DMS53 treated with DMSO at 0.1 percent for 48 hours (cell line): Measurements from ENCODE around the gene PARP14.
A peak's percentile ranks its signal among the peaks of the same experiment; 100 is the strongest.
"Not testable (repeated sequence)": the region's sequence is repeated elsewhere in the genome, so short reads cannot be mapped to it uniquely, and the experiment has no call there.

Experiments
- DNase-seq: peaks from one replicate; lab custom pipeline; 2025; ENCODE audit not compliant: unreplicated experiment; lab: John Stamatoyannopoulos, UW

PARP14 gene

GRCh38 chr3:122676759-122677158 lies 3.9 kb upstream of the PARP14 start:
- no peak for DNase-seq

GRCh38 chr3:122677216-122677615 lies 3.4 kb upstream of the PARP14 start:
- no peak for DNase-seq

GRCh38 chr3:122678506-122678905 lies 2.1 kb upstream of the PARP14 start:
- DNase-seq = no peak

GRCh38 chr3:122679085-122679881 lies 1.4 kb upstream of the PARP14 start:
- DNase-seq = peak; percentile 59

- DNase-seq = peak; percentile 29
These were observed 661 bp upstream of the PARP14 start for GRCh38 chr3:122679882-122680474.

- no peak for DNase-seq
These were observed 790 bp downstream of the PARP14 start for GRCh38 chr3:122681284-122681973.

- DNase-seq = no peak
These were observed 1.4 kb downstream of the PARP14 start for GRCh38 chr3:122681974-122682409.

- DNase-seq = not testable (repeated sequence)
These were observed 2.3 kb downstream of the PARP14 start for GRCh38 chr3:122682778-122683411.

GRCh38 chr3:122687298-122687697 lies 6.7 kb downstream of the PARP14 start:
- DNase-seq = no peak

GRCh38 chr3:122688996-122689395 lies 8.4 kb downstream of the PARP14 start:
- no peak for DNase-seq

GRCh38 chr3:122689587-122689986 lies 8.9 kb downstream of the PARP14 start:
- no peak for DNase-seq

- no peak for DNase-seq
These were observed 9.5 kb downstream of the PARP14 start for GRCh38 chr3:122690096-122690495.

- DNase-seq = no peak
These were observed 10.6 kb downstream of the PARP14 start for GRCh38 chr3:122691195-122691594.

GRCh38 chr3:122692674-122693073 lies 12.0 kb downstream of the PARP14 start:
- no peak for DNase-seq

GRCh38 chr3:122694966-122695365 lies 14.3 kb downstream of the PARP14 start:
- DNase-seq = no peak

GRCh38 chr3:122695927-122696561 lies 15.4 kb downstream of the PARP14 start:
- DNase-seq = no peak

GRCh38 chr3:122697952-122698620 lies 17.4 kb downstream of the PARP14 start:
- DNase-seq = no peak

- DNase-seq = no peak
These were observed 19.6 kb downstream of the PARP14 start for GRCh38 chr3:122700193-122700592.

- no peak for DNase-seq
These were observed 24.7 kb downstream of the PARP14 start for GRCh38 chr3:122705379-122705778.

- DNase-seq = not testable (repeated sequence)
These were observed 30.1 kb downstream of the PARP14 start for GRCh38 chr3:122710616-122711251.
